ENCODE data around the gene PRPF19.
"Not testable (repeated sequence)": the region's sequence is repeated elsewhere in the genome, so short reads cannot be mapped to it uniquely, and the experiment has no call there.

The PRPF19 gene

DNA sequence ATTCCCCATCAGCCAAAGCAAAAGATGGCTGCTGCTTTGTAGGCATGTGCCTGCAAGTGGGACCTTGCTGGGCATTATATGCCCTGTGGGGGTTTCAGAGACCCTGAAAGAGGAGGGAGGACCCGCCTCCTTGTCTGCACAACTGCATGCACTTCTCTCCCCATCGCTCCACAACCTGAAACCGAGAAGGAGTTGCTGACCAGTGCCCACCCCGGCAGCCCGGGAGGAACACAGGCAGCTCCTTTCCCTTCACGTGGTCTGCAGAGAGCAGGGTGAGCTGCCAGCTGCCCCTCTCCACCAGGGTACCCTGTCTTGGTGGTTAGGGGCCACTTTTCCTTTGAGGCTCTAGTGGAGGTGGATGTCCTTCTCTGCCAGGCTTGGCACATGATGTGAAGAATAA, 16.5 kb upstream of the PRPF19 start:
- DNase-seq = no peak

DNA sequence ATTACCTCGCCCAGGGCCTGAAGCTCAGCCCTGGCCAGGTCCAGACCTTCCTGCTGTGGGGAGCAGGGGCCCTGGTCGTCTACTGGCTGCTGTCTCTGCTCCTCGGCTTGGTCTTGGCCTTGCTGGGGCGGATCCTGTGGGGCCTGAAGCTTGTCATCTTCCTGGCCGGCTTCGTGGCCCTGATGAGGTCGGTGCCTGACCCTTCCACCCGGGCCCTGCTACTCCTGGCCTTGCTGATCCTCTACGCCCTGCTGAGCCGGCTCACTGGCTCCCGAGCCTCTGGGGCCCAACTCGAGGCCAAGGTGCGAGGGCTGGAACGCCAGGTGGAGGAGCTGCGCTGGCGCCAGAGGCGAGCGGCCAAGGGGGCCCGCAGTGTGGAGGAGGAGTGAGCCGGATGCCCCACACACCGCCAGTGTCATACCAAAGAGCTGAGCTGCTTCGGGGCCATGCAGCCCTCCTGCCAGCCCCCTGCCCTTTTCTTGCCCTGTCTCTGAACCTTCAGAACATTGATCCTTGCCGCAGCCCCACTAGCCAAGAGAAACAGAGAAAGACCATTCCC, 15.5 kb upstream of the PRPF19 start:
- DNase-seq = no peak

DNA sequence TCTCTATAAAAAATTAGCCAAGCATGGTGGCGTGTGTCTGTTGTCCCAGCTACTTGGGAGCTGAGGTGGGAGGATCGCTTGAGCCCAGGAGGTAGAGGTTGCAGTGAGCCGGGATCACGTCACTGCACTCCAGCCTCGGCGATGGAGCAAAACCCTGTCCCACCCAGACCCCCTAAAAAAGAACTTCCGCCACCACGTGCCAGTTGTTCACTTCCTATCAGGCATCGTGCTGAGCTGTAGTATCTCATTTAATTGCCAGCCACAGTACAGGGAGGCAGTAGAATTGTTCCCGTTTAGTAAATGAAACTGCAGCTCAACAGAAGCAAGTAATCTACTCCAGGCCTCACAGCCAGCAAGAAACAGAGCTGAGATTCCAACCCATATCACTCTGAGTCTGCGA, 14.9 kb upstream of the PRPF19 start:
- no peak for DNase-seq

DNA sequence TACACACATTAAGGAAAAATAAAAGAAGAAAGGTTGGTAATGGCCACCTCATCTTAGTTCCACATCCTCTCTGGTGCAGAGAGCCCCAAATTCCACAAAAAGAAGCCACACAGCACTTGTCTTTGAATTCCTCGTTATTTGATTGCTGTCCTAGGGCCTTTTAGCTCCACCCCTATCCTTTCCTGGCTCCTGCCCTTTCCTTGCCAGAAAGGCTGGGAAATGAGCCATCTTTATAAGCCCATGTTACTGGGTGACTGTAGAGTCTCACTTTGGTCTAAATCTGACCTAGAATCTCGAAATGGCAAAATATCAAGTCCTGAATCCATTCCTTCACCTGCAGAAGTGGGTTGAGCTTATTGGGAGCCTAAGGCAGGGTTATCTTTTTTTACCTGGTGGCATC, 13.6 kb upstream of the PRPF19 start:
- peak in 1 of 2 experiments; percentile 33 for DNase-seq

DNA sequence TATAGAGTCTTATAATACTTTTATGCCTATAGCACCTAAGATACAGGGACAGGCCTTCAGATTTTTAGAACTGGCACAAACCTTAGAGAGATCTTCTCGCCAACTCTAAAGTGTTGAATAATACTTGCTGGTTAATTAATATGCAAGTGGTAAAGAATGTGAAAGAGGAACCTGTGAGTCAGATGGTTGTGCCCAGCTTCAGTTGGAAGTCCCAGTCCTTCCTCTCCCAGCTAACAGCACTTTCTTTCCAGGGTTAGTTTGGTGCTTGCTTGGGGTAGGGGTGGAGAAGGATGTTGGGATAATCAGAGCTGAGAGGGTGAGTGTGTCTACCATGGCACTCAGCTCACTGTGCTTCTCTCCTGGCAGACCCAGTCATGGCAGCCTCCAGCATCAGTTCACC, 12.9 kb upstream of the PRPF19 start:
- no peak for DNase-seq

DNA sequence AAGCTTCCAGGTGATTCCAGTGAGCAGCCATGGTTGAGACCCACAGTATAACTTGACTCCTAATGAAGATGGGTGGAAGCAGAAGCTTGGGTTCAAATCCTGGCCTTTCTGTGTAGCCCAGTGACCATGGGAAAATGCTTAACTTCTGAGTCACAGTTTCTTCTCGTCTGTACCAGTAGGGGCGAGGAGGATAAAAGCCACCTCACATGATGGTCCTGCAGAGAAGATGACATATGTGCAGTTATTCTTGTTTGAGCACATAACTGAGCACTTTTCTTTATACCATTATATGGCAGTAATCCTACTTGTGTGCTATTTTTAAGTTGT, 12.5 kb upstream of the PRPF19 start:
- no peak for DNase-seq

DNA sequence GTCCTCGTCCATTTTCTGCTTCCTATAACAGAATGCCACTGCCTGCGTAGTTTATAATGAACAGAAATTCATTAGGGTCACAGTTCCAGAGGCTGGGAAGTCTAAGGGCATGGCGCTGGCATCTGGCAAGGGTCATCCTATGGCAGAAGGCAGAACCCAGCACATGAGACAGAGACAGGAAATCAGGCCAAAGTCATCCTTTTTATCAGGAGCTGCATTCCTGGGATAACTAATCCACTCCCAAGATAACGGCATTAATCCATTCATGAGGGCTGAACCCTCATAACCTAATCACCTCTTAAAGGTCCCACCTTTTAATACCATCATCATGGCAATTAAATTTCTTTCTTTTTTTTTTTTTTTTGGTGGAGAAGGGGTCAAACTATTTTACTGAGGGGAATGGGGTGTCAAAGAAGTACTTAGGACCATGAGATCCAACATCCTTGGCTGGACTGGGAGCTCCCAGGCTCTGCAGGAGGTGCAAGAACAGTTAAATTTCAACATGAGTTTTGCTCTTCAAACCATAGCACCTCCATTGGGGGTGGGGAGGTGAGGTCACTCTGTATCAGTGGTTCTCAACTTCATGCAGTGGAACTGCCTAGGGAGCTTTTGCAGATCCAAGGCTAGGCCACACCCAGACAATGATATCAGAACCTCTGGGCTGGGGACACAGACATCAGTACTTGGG, 12.0 kb upstream of the PRPF19 start:
- no peak for DNase-seq

DNA sequence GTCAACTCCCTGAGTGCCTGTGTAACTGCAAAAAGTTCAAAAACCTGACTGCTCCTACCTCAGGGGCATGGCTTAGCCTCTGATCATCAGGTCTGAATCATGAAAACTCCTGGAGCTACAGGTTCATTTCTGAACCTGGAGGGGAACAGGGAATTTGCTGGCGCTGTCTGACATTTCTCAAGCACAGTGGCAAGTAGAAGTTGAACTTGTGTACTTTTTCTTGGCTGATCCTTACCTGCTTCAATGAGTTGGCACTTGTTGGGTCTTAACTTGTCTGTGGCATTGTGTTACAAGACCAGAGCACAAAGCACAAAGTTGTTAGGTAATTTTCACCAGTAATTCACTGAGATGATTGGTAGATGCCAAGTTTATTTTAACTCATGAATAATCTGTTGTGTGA, 10.9 kb upstream of the PRPF19 start:
- no peak for DNase-seq

DNA sequence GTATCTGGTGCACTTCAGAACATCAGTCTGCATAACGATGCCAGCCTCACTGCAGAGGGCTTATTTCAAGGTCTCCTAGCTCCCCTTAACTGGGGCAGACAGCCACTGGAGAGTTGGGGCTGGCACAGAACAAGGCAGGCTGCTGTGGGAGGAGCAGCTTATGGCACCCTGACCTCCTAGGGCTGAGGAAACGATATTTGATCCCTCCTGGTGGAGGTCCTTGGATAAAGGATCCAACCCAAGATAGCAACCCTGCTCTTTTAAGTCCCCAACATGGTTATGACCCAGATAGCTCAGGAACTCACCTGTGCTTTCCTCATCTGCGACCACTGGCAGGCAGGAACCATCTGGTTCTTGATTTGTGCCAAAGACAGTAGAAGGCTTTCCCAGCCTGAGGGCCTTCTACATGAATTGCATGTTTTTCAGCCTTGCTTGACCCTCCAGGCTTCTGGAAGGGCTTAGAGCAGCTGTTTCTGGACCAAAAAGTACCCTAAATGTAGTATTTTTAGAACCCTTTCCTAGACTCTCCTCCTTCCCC, 10.4 kb upstream of the PRPF19 start:
- peak in 1 of 2 experiments; percentile 61 for DNase-seq

DNA sequence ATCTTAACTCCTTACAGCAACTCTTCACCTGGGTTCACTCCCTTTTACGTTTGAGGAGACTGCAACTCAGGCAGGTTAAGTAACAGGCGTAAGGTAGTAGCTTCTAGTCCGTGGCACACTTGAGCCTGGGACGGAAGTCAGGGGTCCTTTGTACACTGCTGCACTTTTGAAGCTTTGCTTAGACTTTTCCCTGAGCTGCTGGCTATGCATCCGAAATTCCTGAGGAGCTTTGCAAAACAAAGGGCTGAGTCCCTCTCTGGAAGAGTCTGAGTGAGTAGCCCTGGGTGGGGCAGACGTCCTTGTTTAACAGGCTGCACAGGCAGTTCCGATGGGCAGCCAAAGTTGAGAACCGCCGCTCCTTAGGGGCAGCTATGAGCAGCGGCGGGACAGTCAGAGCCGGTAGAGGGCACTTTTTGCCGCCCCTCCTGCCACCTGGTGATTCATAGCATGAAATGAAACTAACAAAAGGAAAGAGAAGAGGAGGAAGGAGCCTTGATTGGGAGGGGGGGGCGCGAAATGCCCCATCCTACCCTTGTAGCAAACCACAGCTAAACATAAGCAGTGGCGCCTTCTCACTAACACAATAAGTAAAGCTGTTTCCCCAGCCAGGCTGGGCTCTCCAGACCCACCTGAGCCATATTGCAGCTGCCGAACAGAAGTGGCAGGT, 9.0 kb upstream of the PRPF19 start:
- peak in 1 of 2 experiments; percentile 40 for DNase-seq

DNA sequence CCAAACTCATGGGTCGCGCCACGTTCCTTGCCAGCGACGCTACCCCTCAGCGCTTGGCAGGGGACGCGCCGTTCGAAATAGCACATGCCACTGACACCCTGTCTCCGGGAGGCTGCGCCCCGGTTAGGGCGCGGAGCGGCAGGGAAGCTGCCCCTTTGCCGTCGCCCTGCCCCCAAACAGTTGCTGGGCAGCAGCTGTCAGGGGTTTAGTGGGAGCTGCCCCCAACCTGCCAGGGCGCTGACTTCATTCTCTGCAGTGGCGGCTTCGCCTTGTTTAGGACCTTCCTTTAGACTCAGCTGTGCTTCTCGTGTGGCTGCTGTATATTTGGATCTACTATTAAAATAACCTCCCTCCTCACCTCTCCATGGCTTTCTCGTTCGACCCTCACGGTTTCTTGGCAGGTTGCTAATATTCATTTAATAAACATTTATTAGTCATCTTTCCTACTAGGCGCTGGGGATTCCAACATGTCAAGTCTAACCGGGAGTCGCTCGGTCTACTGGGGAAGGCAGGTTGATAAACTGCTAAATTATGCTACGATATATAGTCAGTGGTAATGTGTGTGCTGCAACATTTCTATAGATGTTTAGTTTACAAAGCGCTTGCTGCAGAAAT, 8.4 kb upstream of the PRPF19 start:
- no peak for DNase-seq

DNA sequence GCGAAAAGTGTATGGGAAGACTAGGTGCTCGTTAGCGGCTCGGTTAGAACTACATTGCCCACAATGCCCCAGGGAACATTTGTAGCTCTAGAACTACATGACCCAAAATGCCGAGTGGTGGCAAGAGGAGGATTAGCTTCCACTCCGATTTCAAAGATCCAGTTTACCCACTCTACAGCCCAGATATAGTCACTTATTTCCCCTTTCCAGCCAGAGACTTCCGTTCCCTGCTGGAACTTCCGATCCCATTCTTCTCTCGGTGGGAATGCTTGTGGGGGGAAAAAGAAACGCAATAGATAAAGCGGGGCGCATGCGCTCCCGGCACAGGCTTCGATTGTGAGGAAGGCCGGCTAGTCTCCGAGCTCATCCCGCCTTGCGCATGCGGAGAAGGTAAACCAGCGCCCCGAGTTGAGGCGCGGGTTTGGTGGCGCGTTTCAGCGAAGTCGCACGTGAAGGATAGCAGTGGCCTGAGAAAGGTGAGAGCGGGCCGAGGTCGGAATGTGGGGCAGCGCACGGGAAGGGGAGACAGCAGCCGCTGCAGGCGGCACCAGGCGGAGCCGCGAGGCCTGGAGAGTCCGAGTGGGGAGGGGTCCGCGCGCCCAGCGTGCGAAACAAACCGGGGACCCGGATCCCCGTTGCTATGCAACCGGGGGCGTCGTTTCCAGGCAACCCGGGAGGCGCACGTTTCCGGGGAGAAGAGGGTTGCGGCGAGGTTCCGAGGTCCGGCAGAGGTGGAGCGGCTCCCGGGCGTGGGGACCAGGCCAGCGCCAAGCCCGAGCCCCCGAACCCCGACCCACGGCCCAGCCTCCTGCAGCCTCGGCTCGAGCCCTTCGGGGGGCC, 7.6 kb upstream of the PRPF19 start, which contains the start of gene TMEM109:
Gene TMEM109, plus strand, starts transcription at position 366 of the 840 bp plus-strand sequence. CDS start 5,536 bp downstream, outside the sequence.
- DNase-seq = peak in 1 of 2 experiments; percentile 97

DNA sequence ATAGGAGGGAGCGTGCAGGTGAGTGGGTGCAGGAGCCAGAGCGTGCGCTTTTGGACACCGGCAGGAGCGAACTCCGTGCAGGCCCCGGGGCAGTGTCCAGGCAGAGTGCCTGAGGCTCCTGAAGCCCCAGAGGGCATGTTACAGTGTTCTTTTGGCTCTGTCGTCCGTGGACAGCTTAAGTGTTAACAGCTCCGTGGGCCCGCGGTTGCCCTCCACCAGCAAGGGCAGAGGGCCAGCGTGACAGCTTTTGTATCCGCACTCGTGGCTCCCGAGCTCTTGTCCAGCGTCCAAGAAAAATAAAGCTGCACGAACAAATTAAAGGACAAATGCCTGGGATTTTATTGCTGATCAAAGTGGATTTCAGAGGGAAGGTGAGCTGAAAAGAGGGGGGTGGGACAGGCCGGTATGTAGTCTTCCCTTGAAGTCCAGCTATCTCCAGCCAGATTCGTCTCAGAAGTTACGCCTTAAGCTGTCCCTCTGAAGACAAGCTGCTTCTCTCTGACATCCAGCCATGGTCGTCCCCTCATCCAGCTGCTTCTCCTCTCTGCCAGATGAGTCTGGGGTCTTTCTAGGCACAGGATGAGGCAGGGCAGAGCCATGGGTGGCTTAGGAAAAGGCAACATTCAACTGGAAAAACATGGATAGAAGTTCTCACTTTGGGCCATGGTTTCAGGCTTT, 6.6 kb upstream of the PRPF19 start:
- DNase-seq = no peak

DNA sequence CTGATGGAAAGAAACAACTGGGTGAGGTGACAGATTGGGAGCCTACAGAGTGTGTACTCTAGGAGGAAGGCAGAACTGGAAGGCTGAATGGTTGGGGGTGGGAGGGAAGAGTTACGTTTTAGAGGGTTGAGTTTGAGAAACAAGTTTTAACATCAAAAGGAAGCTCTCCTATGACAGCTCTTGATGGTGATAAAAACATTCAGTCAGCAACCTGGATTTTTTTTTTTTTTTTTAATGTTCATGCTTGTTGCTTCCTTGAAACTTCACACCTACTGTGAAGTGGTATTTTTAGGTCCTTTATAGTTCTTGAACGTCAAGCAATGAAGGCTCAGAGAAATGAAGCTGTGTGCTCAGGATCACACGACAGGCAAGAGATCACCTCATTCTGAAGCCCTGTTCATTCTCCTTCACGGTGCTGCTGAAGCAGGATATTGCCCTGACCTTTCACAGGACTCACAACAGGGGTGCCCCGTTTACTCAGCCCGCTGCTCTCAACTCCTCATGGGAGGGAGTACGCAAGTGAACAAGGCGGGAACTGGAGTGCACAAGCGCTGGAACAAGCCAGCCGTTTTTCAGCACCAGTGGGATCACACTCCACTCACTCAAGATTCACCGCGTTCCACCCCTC, 6.0 kb upstream of the PRPF19 start:
- peak in 1 of 2 experiments; percentile 29 for DNase-seq

DNA sequence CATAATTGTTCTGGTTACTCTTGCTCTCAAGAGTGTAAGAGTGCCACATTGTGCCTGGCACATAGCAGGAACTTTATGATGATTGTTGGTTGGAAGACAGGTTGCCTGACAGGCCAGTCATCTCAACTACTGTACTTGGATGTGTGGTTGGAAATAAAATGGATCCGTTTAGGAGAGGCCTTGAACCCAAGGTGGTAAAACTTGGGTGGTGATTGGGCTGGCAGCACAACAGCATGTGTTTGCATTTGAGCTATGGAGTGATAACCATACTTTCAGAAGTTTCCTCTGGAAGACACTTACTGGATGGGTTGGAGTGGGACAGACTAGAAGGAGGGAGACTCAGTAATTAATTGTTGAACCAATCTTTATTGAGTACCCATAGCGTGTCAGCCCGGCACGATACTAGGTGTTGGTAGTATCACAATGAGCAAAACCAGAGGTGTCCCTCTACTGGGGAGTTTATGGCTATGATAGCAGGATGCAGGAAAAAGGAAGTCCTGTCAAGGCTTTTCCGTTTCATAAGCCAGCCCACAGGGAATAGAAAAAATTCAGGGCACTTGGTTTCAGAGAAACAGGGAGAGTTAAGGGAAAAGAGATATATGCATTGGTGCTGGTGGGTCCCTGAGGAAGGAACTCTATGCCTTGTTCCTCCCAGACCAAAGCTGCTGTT, 4.5 kb upstream of the PRPF19 start:
- DNase-seq = no peak

DNA sequence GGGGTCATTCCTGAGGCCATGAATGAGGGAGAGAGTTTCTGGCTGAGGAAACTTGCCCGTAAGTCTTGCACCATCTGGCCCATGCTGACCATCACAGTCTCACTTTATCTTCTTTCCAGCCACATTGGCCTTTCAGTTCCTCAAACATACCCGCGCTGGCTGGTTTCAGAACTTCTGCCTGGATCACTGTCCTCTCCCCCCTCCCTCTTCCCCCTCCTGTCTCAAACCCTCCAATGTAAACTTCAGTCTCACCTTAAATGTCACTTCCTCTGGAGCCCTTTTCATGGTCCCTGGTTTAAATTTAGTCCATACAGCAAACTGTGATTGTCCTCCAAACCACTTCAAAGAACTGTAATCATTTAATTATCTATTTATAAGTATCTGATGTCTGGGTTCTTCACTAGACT, 3.9 kb upstream of the PRPF19 start:
- no peak for DNase-seq

DNA sequence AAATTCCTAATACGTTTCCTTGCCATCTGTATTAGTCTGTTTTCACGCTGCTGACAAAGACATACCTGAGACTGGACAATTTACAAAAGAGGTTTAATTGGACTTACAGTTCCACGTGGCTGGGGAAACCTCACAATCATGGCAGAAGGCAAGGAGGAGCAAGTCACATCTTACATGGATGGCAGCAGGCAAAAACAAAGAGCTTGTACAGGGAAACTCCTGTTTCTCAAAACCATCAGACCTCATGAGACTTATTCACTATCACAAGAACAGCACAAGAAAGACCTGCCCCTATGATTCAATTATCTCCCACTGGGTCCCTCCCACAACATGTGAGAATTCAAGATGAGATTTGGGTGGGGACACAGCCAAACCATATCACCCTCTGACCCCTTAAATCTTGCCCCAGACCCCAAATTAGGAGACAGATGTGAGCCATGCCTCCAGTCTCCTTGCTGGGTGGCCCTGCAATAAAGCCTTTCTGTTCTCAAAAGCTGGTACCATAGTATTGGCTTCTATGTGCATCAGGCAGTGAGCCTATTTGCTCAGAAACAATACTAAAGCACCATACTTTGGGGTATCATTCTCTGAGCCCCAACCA, 3.4 kb upstream of the PRPF19 start:
- DNase-seq = not testable (repeated sequence)

DNA sequence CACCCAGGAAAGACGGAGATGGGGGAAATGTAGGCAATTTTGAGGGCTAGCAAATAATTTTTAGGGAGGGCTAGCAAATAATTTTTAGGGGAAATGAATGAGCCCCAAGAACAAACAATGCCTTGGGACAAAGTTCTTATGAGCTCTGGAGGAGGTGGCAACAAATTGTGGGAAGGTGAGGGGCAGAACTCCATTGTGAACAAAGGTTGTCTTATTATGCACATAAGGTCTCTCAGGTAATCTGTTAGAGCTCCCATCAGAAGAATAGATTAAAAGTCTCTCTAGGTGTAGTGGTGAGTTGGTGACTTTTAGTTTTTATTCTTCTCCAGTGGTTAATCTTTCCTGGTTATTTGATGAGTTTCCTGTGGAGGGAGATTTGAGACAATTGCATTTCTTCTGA, 2.4 kb upstream of the PRPF19 start:
- DNase-seq = no peak

DNA sequence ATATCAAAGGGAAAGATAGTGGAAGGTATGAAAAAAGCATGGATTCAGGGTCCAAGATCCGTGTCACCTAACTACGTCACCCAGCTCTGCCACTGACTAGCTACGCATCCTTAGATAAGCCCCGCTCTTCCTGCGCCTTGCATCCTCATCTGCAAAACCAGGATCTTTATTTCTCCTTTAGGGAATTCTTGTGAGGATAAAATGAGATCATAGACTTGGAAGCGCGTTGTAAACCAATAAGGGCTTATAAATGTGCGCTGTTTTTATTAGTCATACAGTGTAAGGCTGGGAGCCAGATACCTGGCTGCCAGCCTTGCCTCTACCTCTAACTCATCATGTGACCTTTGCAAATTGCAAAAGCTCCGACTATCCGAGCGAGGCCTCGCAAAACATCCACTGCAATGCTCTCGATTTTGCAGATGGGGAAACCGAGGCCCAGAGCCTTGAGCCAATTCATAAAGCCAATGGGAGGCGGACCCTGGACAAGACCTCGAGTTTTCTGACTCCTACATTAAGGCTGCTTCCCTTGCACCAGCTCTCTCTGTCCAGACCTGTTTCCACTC, 753 bp downstream of the PRPF19 start:
- no peak for DNase-seq

DNA sequence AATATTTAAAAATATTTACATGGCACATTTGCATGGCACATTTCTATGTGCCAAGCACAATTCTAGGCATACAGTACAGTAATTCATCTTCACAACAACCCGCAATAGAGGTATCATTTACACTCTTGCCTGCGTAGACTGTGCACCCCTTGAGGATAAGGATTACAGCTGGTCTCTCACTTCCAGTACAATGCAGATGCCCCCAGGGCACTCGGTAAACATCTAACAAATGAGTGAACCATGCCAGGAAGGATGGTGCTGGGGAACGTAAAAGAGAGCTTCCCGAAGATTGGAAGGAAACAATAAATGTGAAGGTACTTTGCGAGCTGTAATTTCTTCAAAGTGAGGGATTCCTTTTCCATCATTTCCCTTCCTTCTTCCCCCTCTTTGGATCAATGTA, 1.3 kb downstream of the PRPF19 start:
- no peak for DNase-seq

All from cerebellar nuclear complex (tissue), 1 donor.